Nephron (organoid): ENCODE measurements around the gene ALPK3.

Source experiments
- H3K27ac Mint-ChIP-seq, 3 experiments: 2 replicates each; pipeline ENCODE4 v1.8.0; 2020; ENCODE audit warnings: mixed read lengths in 3 of 3, mild to moderate bottlenecking in 2 of 3, moderate library complexity in 1 of 3
- H3K27me3 Mint-ChIP-seq: 2 replicates; pipeline ENCODE4 v1.8.0; 2021; ENCODE audit warnings: low read depth, mild to moderate bottlenecking, moderate library complexity, mixed read lengths
- H3K36me3 Mint-ChIP-seq: 2 replicates; pipeline ENCODE4 v1.8.0; 2020; ENCODE audit warnings: low read depth, mixed read lengths
- H3K4me1 Mint-ChIP-seq: 2 replicates; pipeline ENCODE4 v1.8.0; 2020; ENCODE audit warnings: mixed read lengths
- H3K4me3 Mint-ChIP-seq, 3 experiments: 2 replicates each; pipeline ENCODE4 v1.8.0; 2020; ENCODE audit warnings: mild to moderate bottlenecking in 3 of 3, mixed read lengths in 3 of 3, moderate library complexity in 2 of 3
- H3K9me3 Mint-ChIP-seq: 2 replicates; pipeline ENCODE4 v1.8.0; 2020; ENCODE audit warnings: mixed read lengths
- TF ChIP-seq, protein P1 (sequence below), 3 experiments: fragments of 200-600 bp; sonication (generic); IDR thresholded peaks; one replicate each; pipeline ENCODE4 v1.5.0; 2021; ENCODE audit warnings: antibody characterized with exemption in 3 of 3; ENCODE audit not compliant: unreplicated experiment in 3 of 3

Gene ALPK3

DNA sequence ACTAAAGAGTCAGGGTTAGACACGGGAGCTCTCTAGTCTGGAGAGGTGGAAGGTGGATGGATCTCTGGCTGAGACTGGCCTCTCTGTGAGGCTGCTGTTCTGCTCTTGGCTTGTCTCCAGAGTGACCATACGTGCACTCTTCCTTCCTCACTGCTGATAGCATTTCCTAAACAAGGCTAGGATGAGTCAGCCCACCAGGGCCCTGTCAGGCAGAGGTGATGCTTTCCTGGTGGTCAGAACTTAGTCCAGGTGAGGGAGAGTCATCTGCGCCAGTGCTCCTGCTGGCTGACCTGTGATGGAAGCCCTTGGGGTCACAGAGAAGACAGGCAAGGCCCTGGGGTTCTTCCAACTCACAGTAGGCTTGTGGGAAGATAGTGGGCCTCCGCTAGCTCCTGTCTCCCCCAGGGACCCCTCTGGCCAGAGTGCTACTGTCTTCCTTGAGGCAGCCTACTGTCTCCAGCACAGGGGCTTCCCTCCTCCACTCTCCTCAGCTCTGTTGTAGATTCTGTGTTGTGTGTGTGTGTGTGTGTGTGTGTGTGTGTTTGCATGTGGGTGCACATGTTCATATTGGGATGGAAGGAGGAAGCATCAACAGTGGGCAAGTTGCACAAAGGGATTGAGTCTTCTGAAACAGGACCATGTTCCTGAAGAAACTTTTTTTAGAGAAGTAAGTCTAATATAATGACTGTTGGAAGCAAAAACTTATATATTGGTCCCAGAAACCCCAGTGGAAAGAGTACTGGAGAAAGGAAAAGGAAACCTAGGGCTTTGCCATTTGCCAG is 16.5 kb downstream of the ALPK3 start:
- TF ChIP-seq, protein P1, sequence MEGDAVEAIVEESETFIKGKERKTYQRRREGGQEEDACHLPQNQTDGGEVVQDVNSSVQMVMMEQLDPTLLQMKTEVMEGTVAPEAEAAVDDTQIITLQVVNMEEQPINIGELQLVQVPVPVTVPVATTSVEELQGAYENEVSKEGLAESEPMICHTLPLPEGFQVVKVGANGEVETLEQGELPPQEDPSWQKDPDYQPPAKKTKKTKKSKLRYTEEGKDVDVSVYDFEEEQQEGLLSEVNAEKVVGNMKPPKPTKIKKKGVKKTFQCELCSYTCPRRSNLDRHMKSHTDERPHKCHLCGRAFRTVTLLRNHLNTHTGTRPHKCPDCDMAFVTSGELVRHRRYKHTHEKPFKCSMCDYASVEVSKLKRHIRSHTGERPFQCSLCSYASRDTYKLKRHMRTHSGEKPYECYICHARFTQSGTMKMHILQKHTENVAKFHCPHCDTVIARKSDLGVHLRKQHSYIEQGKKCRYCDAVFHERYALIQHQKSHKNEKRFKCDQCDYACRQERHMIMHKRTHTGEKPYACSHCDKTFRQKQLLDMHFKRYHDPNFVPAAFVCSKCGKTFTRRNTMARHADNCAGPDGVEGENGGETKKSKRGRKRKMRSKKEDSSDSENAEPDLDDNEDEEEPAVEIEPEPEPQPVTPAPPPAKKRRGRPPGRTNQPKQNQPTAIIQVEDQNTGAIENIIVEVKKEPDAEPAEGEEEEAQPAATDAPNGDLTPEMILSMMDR (IDR thresholded peaks at IDR 0.05; ENCODE audit: unreplicated experiment in 3 of 3) = no peak
- Mint-ChIP-seq H3K27ac (peak overlapping the region in 2 of 3 experiments; percentile 60 to 97), H3K36me3 (no peaks in the 10 kb centered on the region), H3K9me3 (no peaks in the 10 kb centered on the region), H3K4me1 (peaks cover 80% of the 10 kb centered on the region), H3K27me3 (peaks cover 5% of the 10 kb centered on the region), H3K4me3 (no peak overlapping the region)

DNA sequence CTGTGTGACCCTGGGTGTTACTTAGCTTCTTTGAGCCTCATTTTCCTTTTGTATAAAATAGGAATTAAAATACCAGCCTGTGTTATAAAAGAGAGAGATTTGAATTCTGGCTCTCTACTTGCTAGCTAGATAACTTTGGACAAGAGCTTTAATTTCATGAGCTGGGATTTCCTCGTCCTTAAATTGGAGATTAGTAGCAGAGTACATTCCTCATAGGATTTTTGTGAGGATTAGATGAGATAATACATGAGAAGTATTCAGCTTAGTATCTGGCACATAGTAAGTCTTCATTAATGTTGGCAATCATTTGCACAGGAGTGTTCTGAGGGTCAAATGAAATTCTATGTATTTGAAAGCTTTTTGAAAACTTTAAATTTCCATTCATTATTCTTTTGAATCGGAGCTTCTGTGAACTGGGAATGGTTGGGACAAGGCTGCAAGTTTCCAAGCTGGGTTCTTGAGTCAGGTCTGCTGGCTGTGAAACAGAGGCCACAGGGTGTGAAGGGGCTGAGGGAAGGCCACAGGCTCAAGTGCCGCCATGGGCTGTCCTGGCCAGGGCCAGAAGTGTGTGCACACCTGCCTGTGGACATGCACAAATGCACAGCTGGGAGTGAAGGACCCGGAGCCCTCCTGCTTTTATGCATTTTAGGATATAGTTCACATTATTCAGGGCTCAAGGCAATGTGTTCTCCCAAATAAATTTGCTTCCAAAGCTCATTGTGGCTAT is 17.2 kb downstream of the ALPK3 start:
- H3K9me3 Mint-ChIP-seq = no peaks in the 10 kb centered on the region
- peak overlapping the region in 1 of 3 experiments; percentile 97 for H3K27ac Mint-ChIP-seq
- no peaks in the 10 kb centered on the region for H3K36me3 Mint-ChIP-seq
- TF ChIP-seq, protein P1 (IDR thresholded peaks at IDR 0.05; ENCODE audit: unreplicated experiment in 3 of 3) = no peak
- peaks cover 5% of the 10 kb centered on the region for H3K27me3 Mint-ChIP-seq
- peaks cover 72% of the 10 kb centered on the region for H3K4me1 Mint-ChIP-seq
- no peak overlapping the region for H3K4me3 Mint-ChIP-seq

DNA sequence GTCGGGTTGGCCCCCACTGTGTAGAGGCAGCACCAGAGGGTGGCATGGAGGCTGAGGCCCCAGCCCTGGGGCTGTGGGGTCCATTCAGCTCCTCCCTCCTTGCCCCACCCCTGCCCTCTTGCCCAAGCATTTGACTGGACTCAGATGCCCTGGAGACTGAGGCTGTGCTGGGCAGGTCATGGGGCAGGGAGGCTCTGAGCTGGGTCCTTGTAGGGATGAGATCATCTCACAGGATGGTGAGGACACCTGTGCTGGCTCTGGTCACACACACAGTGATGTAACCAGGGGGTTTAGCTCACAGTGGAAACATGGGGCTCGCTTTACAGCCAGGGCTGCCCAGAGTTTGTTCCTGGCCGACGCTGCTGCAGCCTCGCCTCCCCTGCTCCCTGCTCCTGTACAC is 17.8 kb downstream of the ALPK3 start:
- TF ChIP-seq, protein P1 (IDR thresholded peaks at IDR 0.05; ENCODE audit: unreplicated experiment in 3 of 3) = no peak
- Mint-ChIP-seq H3K27ac (no peak overlapping the region), H3K27me3 (peaks cover 5% of the 10 kb centered on the region), H3K9me3 (no peaks in the 10 kb centered on the region), H3K36me3 (no peaks in the 10 kb centered on the region), H3K4me1 (peaks cover 66% of the 10 kb centered on the region), H3K4me3 (no peak overlapping the region)

DNA sequence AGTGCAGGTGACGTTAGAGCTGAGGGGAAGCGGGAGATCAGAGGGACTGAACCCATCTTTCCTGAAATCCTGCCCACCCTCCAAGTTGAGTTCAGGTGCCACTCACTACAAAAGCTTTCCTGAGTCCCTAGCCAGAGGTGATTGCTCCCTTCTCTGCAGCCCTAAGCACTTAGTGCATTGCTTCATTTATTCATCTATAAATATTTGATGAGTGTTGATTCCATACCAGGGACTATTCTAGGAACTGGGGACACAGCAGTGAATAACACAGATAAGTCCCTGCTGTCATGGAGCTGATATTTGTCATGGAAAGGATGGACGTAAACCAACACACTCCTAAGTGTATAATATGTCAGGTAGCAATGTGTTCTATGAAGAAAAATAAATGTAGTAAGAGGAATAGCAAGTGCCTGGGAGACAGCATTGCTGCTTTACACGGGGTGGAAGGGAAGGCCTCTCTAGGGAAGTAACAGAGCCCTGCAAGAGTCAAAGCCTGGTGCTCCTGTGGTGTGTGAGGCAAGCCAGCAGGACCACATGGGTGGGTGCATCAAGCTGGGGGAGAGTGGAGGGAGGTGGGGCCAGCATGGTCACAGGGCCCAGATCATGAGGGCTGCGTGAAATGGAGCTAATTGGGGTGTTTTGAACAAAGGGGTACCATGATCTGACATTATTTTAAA is 18.6 kb downstream of the ALPK3 start:
- H3K27ac Mint-ChIP-seq = no peak overlapping the region
- peaks cover 60% of the 10 kb centered on the region for H3K4me1 Mint-ChIP-seq
- no peaks in the 10 kb centered on the region for H3K36me3 Mint-ChIP-seq
- H3K4me3 Mint-ChIP-seq = no peak overlapping the region
- TF ChIP-seq, protein P1 (IDR thresholded peaks at IDR 0.05; ENCODE audit: unreplicated experiment in 3 of 3) = no peak
- H3K9me3 Mint-ChIP-seq = no peaks in the 10 kb centered on the region
- peaks cover 5% of the 10 kb centered on the region for H3K27me3 Mint-ChIP-seq

DNA sequence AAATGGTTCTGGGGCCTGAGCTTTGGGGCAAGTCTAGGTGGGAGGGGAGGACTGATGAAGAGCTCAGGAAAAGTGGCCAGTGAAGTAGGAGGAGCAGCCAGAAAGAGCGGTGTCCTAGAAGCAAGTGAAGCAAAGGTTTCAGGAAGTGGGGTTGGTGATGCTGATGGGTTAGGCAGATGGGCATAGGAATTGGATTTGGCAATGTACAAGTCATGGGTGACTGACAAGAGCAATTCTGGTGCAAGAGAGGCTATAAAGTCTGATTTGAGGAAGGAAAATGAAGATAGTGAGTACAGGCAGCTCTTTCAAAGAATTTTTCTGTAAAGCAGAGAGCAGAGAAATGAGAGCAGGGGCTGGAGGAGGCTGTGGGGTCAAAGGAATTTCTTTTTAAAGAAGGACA is 19.7 kb downstream of the ALPK3 start:
- Mint-ChIP-seq H3K36me3 (no peaks in the 10 kb centered on the region), H3K4me1 (peaks cover 56% of the 10 kb centered on the region), H3K4me3 (no peak overlapping the region), H3K9me3 (no peaks in the 10 kb centered on the region), H3K27ac (peak overlapping the region in 1 of 3 experiments; percentile 6), H3K27me3 (peaks cover 5% of the 10 kb centered on the region)
- TF ChIP-seq, protein P1 (IDR thresholded peaks at IDR 0.05; ENCODE audit: unreplicated experiment in 3 of 3) = no peak
